Endothelial cell of umbilical vein (primary cell): ENCODE results near the gene CRHR1. TPM values are rescaled to one million over a fixed set of nuclear protein-coding genes. Genes with fewer than 3 reads are reported as not detected.

Experiments used
- BruUV-seq: library from RNA; stranded (reverse); fragments of 400-500 nt; replicated peaks from 2 replicates; lab custom pipeline; 2021; lab: Mats Ljungman, UMichigan
- CTCF ChIA-PET: fragments of 300-600, 350-600 bp; sonication (Branson Sonifier 250); formaldehyde crosslinking; loops from one replicate; lab custom pipeline; 2021; ENCODE audit warnings: antibody characterized with exemption, inconsistent platforms; lab: Charles Lee
- POLR2A ChIA-PET: fragments of 300-600, 350-600 bp; sonication (Branson Sonifier 250); formaldehyde crosslinking; loops from one replicate; lab custom pipeline; 2021; ENCODE audit warnings: antibody characterized with exemption, inconsistent platforms; lab: Charles Lee
- DNase-seq: peaks from one replicate; pipeline ENCODE4 v3.0.0-alpha.2; 2011; ENCODE audit warnings: low read depth, low spot score
- FAIRE-seq: peaks from 2 replicates; lab custom pipeline; 2011; peaks lifted over from hg19 to GRCh38; lab: Jason Lieb, UNC
- H2AFZ ChIP-seq: 2 replicates; pipeline ENCODE4 v1.6.0; 2012; ENCODE audit warnings: low read depth, low read length, control low read depth, inconsistent platforms
- H3K27ac ChIP-seq: 2 replicates; pipeline ENCODE4 v1.5.1; 2011; ENCODE audit warnings: low read depth, mild to moderate bottlenecking, control low read depth, low read length, moderate library complexity; ENCODE audit not compliant: insufficient read depth
- H3K27me3 ChIP-seq, 2 experiments: 2 replicates each; pipeline versions ENCODE4 v1.6.0 to v1.6.1; 2011; ENCODE audit warnings: low read length in 2 of 2, mixed read lengths in 1 of 2; ENCODE audit not compliant: control insufficient read depth in 2 of 2, insufficient read depth in 2 of 2
- H3K36me3 ChIP-seq, 2 experiments: 2 replicates in 1 of 2; 3 replicates in 1 of 2; pipeline ENCODE4 v1.5.1; 2011; ENCODE audit warnings: low read length in 2 of 2, mild to moderate bottlenecking in 1 of 2, moderate library complexity in 1 of 2; ENCODE audit not compliant: control insufficient read depth in 2 of 2, insufficient read depth in 2 of 2; ENCODE audit errors: extremely low read depth in 1 of 2
- H3K4me1 ChIP-seq: 3 replicates; pipeline ENCODE4 v1.5.1; 2011; ENCODE audit warnings: mild to moderate bottlenecking, low read length; ENCODE audit not compliant: control insufficient read depth, insufficient read depth; ENCODE audit errors: extremely low read depth
- H3K4me2 ChIP-seq: 2 replicates; pipeline ENCODE4 v1.6.1; 2011; ENCODE audit warnings: low read length, control low read depth, mixed read lengths; ENCODE audit not compliant: insufficient read depth
- H3K4me3 ChIP-seq, 3 experiments: fragments of 200-600 bp in 1 of 3; sonication (generic), shearing (Covaris generic) in 1 of 3; replicated peaks in 1 of 3; 2 replicates each; pipeline ENCODE4 v1.5.1; 2011 to 2016; ENCODE audit warnings: control low read depth in 3 of 3, low read length in 3 of 3, mild to moderate bottlenecking in 2 of 3, inconsistent platforms in 1 of 3, low read depth in 1 of 3, moderate library complexity in 1 of 3; ENCODE audit not compliant: insufficient read depth in 1 of 3
- H3K79me2 ChIP-seq: 2 replicates; pipeline ENCODE4 v1.6.0; 2012; ENCODE audit warnings: low read length, inconsistent platforms; ENCODE audit not compliant: control insufficient read depth, insufficient read depth
- H3K9ac ChIP-seq: replicated peaks from 2 replicates; pipeline ENCODE3; 2011; ENCODE audit warnings: low read length, control low read depth; ENCODE audit not compliant: insufficient read depth; ENCODE audit errors: extremely low read depth
- H3K9me1 ChIP-seq: replicated peaks from 3 replicates; pipeline ENCODE4 v1.6.0; 2011; ENCODE audit warnings: mild to moderate bottlenecking, low read length; ENCODE audit not compliant: control insufficient read depth, insufficient read depth; ENCODE audit errors: extremely low read depth
- H3K9me3 ChIP-seq: replicated peaks from 2 replicates; pipeline ENCODE4 v1.5.1; 2012; ENCODE audit warnings: low read length, inconsistent platforms; ENCODE audit not compliant: control insufficient read depth, insufficient read depth
- H4K20me1 ChIP-seq: replicated peaks from 2 replicates; pipeline ENCODE3; 2011; ENCODE audit warnings: mild to moderate bottlenecking, low read length; ENCODE audit not compliant: control insufficient read depth, insufficient read depth; ENCODE audit errors: extremely low read depth
- CTCF ChIP-seq, 2 donors: IDR thresholded peaks; 1 replicate in 1 of 2; 2 replicates in 1 of 2; pipeline ENCODE4 v1.5.1; 2011; ENCODE audit warnings: low read length in 2 of 2, mild to moderate bottlenecking in 2 of 2, moderate library complexity in 2 of 2, control low read depth in 1 of 2, inconsistent platforms in 1 of 2, low read depth in 1 of 2; ENCODE audit not compliant: insufficient read depth in 1 of 2; ENCODE audit errors: extremely low read depth in 1 of 2
- EZH2 ChIP-seq: IDR thresholded peaks from 2 replicates; pipeline ENCODE4 v1.6.1; 2012; ENCODE audit warnings: borderline replicate concordance, low read depth, mild to moderate bottlenecking, moderate library complexity, low read length, inconsistent platforms; ENCODE audit not compliant: severe bottlenecking
- FOS ChIP-seq: IDR thresholded peaks from 2 replicates; pipeline ENCODE4 v1.6.1; 2011; ENCODE audit warnings: mild to moderate bottlenecking, low read length, moderate library complexity, borderline replicate concordance; ENCODE audit not compliant: insufficient read depth
- GATA2 ChIP-seq: IDR thresholded peaks from 2 replicates; pipeline ENCODE4 v1.7.0; 2011; ENCODE audit warnings: low read depth, mild to moderate bottlenecking, moderate library complexity, mixed read lengths, low read length; ENCODE audit not compliant: insufficient read length, insufficient read depth
- JUN ChIP-seq: IDR thresholded peaks from 2 replicates; pipeline ENCODE4 v1.6.1; 2011; ENCODE audit warnings: borderline replicate concordance, low read depth; ENCODE audit not compliant: insufficient read length, insufficient read depth
- MAX ChIP-seq: IDR thresholded peaks from 2 replicates; pipeline ENCODE4 v1.6.1; 2011; ENCODE audit not compliant: insufficient read depth, insufficient read length
- MYC ChIP-seq: IDR thresholded peaks from one replicate; pipeline ENCODE4 v1.6.1; 2011; ENCODE audit warnings: mild to moderate bottlenecking, low read depth, low read length
- POLR2A ChIP-seq: IDR thresholded peaks from 2 replicates; pipeline ENCODE4 v1.6.1; 2012; ENCODE audit warnings: low read depth, mild to moderate bottlenecking, control low read depth, low read length
- POLR2AphosphoS5 ChIP-seq: IDR thresholded peaks from 2 replicates; pipeline ENCODE4 v1.6.1; 2012; ENCODE audit warnings: low read depth, mild to moderate bottlenecking, control low read depth, low read length, moderate library complexity; ENCODE audit not compliant: insufficient read depth
- dilution Hi-C: fragments of 300-500 bp; cut with MboI; formaldehyde crosslinking; loops from one replicate; pipeline ENCODE4 v1.15.0; 2019; ENCODE audit warnings: low sequenced_read_pairs; ENCODE audit not compliant: extremely low pct_ligation_motif_present
- intact Hi-C: fragments of 100-400 bp; cut with micrococcal nuclease; formaldehyde crosslinking; loops from one replicate; pipeline ENCODE4 v1.10.0; 2022
- polyA plus RNA-seq, 4 experiments: library from polyadenylated mRNA; depleted of rRNA in 3 of 4; stranded (reverse) in 3 of 4; unstranded in 1 of 4; fragments of >200 nt; gene quantifications; 2 replicates each; pipeline versions ENCODE4 v1.2.1 to v1.2.3, GENCODE V29; 2011 to 2012; ENCODE audit warnings: missing spikeins in 1 of 4
- total RNA-seq: library from RNA; stranded (reverse); gene quantifications from 2 replicates; pipeline ENCODE4 v1.2.3, GENCODE V29; 2021

CRHR1 gene
- total and polyA plus RNA-seq, 2 donors (not counting 3 experiments of a cell fraction or from before 2014, with no cell fraction given) = not detected

GRCh38 chr17:45775576-45776011 lies 8.5 kb upstream of the CRHR1 start:
- no peak for DNase-seq

More at GRCh38 chr17:45775576-45776011, 8.5 kb upstream of the CRHR1 start:
- intact Hi-C loops = no loop called here
- Histone ChIP-seq H3K4me2 (no peak overlapping the region), H3K9me3 (no peaks in the 10 kb centered on the region), H3K4me1 (no peaks in the 10 kb centered on the region), H3K4me3 (no peak overlapping the region), H3K9me1 (no peaks in the 10 kb centered on the region), H3K79me2 (no peaks in the 10 kb centered on the region), H3K9ac (no peak overlapping the region), H4K20me1 (no peaks in the 10 kb centered on the region), H3K27ac (no peak overlapping the region), H3K36me3 (no peaks in the 10 kb centered on the region), H2AFZ (no peak overlapping the region), H3K27me3 (peaks cover 4 to 8% of the 10 kb centered on the region in 2 experiments)
- no TSS peak for BruUV-seq
- CTCF ChIA-PET = no interaction called here
- no peak for FAIRE-seq
- dilution Hi-C loops = no loop called here
- POLR2A ChIA-PET = no interaction called here
- TF ChIP-seq GATA2 (no peak), CTCF (IDR thresholded peaks at IDR 0.05; ENCODE audit: extremely low read depth in 1 of 2, insufficient read depth in 1 of 2, low read depth in 1 of 2, low read length in 2 of 2) (no peak), EZH2 (no peak), JUN (no peak), MAX (no peak), MYC (no peak), FOS (no peak), POLR2A (no peak), POLR2AphosphoS5 (no peak)
